ENCODE results near the gene INCA1. TPM values are rescaled to one million over a fixed set of nuclear protein-coding genes. Genes with fewer than 3 reads are reported as not detected.

INCA1 gene
- polyA plus RNA-seq, 3 donors, result 0.47 to 1.6 (median 1.1) TPM

DNA sequence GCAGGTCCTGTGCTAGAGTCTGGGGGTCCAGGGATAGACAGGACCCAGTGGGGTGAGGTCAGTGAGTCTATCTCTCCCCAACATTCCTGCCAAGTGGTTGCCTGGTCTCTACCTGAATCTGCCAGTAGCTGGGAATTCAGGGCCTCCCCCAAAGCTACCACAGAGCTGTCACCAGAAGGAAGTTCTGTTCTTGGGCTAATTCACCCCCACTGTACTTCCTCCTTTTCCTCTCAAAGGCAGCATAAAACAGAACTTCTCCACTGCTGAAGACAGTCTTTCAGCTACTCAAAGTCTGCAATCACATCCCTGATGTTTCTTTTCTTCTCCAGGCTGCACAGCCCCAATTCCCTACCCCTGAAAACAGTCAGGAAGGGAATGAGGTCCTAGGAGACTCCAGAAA lies 18.6 kb downstream of the INCA1 start:
- no peak overlapping the region for H3K27ac ChIP-seq (ENCODE audit: low read depth, low read length)

DNA sequence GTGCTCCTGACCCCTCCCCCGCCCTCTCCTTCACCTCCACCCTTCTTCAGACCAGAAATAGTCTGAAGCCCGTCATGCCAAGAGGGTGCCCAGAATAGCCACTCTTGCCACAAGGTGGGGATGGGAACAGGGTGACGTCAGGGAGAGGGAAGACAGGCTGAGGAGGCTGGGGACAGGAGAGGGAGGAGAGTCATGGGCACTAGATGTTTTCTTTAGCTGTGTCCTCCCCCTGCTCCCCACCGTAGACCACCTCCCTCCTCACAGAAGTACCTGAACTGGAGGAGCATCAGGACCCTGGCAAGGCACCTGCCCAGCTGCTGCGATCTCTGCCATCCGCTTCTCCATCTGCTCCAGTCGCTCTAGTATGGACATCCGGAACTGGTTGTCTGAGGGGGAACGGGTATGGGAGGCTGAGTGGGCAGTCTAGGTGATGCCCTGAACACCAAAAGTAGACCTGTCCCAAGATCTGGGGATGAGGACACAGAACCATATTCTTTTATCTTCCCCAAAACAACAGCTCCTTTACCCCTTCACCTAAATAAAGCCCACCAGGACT lies 23.1 kb downstream of the INCA1 start:
- WGBS, 3 donors, result 86 to 92% (median 91%) methylated on average over 9 of the region's 9 CpGs
- H3K27ac ChIP-seq (ENCODE audit: low read depth, low read length), result no peak overlapping the region

DNA sequence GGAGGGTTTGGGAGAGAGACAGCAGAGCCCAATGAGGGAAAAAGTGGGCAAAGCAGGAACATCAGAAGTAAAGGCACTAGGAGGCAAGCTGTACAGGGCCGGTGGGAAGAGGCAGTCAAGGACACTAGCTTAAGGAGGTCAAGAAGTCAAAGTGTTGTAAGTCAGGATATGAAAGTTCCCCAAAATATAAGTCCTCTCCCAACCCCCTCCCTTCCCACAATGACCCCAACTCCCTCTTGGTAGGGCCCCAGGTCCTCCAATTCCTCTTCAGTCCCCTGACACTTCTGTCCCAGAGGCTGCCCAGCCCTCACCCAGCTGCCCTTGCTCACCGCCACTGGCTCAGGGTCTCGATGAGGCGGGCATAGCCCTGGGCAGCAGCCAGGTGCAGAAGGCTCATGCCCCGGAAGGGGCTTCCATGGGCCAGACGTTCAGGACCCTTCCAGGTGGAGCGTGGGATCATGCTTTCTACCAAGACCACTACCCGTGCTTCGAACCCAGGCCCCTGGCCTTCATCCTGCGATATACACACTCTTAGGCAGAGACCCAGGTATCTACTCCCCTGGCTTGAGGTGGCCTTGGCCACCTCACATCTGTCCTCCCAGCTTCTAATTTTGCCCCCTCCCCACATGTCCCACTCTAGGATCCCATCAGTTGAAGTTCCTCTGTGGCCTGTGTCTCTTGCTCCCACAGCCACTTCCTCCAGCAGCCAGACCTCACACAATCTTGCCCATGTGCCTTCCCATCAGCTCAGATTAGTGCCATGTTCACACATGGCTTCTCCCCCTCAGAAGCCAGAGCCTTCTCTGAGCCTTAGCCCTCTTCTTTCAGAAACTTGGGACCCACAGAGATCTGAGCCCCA lies 23.8 kb downstream of the INCA1 start:
- no peak overlapping the region for H3K27ac ChIP-seq (ENCODE audit: low read depth, low read length)
- 82 to 90% (median 85%) methylated on average over 10 of the region's 10 CpGs for WGBS, 3 donors

DNA sequence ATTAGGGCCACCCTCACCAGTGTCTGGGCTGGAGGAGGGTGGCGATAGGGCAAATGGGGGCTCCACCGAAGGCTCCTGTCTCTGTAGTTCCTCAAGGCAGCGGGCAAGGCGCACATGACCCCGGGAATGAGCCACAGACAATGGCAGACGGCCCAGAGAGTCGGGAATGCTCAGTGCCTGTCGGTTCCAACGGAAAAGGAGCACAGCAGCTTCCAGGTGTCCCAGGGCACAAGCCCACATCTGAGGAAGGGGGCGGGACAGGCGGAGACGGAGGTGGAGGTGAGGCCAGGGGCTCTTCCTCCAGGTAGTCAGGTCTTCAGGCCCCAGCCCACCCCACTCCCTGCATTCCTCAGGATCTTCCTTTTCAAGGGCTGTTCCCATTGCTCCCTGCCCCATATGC lies 24.6 kb downstream of the INCA1 start:
- H3K27ac ChIP-seq (ENCODE audit: low read depth, low read length), result no peak overlapping the region
- 80 to 86% (median 82%) methylated on average over 12 of the region's 12 CpGs for WGBS, 3 donors

DNA sequence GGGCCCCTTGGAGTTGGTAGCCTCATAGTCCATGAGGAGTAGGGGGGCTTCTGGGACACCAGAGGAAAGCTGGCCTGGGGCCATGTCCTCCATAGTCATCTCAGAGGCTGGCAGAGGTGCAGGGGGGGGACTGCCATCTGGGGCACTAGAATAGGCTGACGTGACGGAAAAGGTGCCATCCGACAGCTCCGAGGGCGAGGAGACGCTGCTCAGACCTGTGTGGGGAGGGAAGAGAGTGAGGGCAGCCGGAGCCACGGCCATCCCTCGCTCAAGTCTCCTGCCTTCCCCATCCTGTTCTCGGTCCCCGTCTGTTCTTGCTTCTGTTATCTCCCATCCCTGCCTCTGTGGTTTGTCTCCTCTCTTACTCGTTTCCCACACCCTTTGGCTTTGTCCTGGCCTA lies 25.0 kb downstream of the INCA1 start:
- no peak overlapping the region for H3K27ac ChIP-seq (ENCODE audit: low read depth, low read length)

DNA sequence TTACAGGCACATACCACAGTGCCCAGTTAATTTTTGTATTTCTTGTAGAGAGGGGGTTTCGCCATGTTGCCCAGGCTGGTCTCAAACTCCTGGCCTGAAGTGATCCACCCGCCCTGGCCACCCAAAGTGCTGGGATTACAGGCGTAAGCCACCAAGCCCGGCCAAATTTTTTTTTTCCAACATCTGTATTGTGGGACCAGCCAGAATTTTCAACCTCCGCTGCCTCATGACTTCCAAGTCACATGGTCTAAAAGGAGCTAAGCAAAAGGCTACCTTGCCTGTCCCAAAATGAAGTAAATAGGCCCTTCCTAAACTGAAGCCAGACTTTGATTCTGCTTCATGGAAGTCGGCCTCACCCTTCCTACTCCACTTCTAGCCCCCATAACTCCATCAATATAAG lies 25.5 kb downstream of the INCA1 start:
- no peak overlapping the region for H3K27ac ChIP-seq (ENCODE audit: low read depth, low read length)
- 77 to 89% (median 82%) methylated on average over 6 of the region's 6 CpGs for WGBS, 3 donors

More for the DNA sequence above, 25.0 kb downstream of the INCA1 start:
- 81 to 94% (median 93%) methylated on average over 9 to 12 of the region's 12 CpGs for WGBS, 3 donors

DNA sequence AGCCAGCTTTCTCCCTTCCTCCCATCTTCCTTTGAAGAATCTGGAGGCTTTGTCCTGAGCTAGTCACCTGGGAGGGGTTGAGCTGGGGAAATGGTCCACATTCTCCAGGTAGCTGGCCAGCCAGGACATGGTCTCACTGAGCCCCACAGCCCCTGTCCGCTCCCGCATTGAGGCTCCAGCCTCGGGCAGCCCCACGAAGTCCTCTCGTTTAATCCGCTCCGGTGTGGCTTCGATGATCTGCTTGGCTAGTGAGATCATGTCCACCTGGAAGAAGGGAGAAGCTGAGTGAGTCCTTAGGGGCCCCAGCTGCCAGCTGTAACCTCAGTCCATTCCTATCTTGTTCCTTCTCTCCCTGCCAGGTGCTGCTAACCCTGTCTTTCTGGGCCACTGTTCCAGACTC lies 27.0 kb downstream of the INCA1 start:
- WGBS, 3 donors, result 87 to 97% (median 94%) methylated on average over 8 of the region's 8 CpGs
- H3K27ac ChIP-seq (ENCODE audit: low read depth, low read length), result no peak overlapping the region

DNA sequence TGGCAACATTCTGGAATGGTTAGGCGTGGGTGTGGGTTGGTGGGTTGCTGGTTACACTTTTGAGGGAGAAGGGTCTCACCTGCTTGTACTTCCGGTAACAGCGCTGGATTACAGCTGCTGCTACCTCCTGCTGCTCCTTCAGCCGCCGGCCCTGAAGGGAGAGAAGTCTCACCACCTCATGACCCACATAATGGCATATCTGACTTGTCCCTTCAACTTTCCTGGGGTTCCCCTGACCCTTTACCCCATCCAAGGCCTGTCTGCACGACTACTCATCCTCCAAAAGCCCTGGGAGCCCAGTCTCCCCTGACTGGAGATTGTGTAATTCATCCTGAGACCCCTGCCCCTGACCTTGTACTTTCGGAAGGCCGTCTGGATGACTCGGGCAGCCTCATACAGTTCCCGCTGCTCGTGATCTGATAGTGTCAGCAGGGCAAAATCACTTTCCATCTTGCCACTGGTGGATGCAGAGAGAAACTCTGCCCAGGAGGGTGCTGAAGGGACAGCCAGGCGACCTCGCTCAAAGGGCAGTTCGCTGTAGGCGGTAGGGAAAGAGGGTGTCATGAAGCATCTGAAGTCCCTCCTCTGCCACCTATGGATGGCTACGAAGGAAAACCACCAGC lies 27.7 kb downstream of the INCA1 start:
- WGBS, 3 donors, result 79 to 84% (median 80%) methylated on average over 16 of the region's 16 CpGs
- H3K27ac ChIP-seq (ENCODE audit: low read depth, low read length), result no peak overlapping the region

DNA sequence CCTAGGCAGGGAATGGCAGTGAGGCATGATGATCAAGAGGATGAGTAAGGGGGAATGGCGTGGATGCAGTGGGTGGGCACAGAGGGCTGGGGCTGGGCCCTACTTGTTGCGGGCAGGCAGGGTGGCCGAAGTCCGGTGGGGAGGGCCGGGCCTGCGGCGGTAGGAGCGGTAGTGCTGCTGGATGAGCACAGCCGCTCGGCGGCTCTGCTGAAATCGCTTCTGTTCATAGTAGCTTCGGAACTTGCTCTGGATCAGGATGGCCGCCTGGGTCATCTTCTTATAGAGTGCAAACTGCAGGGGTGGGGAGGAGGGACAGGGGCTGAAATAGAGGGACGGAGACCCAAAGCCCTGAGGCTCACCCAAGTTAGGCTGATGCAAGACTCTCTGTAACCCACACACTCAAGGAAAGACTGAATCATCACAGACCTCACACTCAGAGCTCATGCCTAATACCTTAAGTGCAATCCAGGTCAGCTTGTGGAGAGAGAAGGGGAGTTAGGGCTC lies 28.2 kb downstream of the INCA1 start:
- 69 to 77% (median 71%) methylated on average over 15 of the region's 15 CpGs for WGBS, 3 donors

DNA sequence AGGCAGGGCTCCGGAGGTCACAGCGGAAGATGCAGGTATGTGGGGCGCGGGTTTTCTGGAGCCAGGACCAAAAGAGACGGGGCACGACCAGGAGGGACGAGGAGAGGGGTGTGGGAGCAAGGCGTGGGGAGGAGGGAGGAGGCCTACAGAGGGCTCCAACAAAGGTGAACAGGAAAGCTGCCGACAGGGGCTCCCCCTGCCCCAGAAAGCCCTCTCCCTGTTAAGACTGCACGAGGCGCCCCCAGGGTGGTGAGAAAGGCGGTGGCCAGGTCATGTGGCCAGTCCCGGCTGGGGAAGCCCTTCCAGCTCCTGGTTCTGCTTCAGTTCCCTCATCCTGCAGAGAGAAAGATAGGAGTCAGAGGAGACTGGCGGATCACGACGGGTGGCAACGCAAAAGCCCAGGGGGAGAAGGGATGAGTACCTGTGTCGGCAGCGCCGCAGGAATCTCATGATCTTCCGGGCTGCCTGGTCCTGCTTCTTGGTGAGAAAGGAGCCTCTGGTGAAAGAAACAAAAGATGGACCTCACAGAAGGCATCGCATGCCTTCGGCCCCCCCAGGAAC lies 28.8 kb downstream of the INCA1 start:
- WGBS, 3 donors, result 34 to 37% (median 37%) methylated on average over 22 to 23 of the region's 23 CpGs
- no peak overlapping the region for H3K27ac ChIP-seq (ENCODE audit: low read depth, low read length)

More for the DNA sequence above, 28.2 kb downstream of the INCA1 start:
- H3K27ac ChIP-seq (ENCODE audit: low read depth, low read length), result no peak overlapping the region

DNA sequence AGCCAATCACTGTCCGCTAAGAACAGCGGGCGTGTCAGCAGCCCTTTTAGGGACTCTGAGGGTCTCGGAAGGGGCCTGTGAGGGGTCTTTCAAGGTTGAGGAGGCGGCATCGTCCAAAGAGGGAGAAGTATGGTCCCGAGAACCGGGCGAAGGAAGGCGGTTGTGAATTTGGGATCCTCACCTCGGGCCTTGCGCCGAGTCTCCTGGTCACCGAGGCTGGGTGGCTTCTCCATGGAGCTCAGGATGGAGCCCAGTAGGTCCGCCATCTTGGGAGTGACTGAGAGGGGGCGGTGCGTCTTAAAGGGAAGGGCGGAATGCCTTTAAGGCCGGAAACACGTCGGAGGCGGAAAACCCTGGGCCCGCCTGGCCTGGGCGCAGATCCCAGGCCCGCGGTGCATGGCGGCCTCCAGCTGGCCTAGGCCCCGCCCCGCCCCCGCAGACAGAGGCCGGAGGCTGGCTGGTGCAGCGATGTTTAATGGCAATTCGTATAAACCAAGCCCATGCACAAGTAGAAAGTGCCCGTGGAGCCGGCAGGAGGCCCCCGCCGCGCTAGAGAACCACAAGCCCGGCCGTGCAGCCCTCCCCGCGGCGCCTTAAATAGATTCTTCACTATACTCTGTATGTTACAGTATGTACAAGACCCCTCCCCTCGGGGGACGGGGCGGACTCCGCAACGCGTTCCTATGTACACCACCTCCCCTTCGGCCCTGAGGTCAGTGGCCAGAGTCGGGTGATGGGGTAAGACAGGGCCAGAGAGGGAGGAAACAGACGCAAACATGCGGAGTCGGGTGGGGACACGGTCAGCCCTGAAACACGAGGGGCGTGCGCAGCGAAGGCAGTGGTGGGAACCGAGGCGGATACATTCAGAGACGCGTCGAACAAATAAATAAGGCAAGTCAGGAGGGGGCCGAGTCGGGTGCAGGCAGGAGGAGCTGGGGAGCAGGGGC lies 29.5 kb downstream of the INCA1 start, which contains the start of gene SPAG7:
Gene SPAG7, minus strand, starts transcription at position 279 of the 947 bp plus-strand sequence. Its CDS starts 13 bp downstream, at position 266.
- WGBS, 3 donors, result 0 to 1% (median 1%) methylated on average over 66 of the region's 66 CpGs
- H3K27ac ChIP-seq (ENCODE audit: low read depth, low read length), result no peak within 1 kb of the TSS

DNA sequence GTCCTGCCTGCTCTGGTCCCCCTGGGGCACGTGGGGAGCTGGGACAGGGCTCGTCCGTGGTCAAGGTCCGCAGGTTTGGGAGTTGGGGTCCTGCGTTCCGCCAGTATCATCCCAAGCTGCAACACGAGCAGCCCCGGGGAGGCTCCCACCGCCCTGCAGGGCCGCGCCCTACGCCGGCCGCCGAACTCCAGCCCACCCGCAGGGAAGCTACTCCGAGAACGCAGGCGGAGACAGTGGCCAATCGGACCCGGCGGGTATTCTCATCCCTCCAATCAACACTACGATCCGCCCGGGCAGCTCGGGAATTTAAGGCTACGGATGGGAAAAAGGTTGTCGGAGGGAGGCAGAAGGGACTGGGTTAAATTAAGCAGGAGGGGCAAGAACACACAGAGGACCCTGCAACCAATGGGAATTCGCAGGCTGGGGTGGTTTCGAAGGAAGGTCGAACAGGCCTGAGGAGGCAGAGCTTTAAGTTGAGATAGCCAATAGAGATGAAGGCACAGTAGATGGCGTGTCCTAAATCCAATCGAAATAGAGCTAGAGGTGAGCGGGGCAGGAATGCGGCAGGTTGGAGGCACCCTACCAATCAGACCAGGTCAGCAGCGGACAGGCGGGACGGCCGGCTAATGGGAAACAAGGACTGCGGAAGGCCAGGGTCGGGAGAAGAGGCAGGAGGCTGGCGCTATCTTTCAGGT lies 30.3 kb downstream of the INCA1 start:
- H3K27ac ChIP-seq (ENCODE audit: low read depth, low read length), result no peak overlapping the region
- WGBS, 3 donors, result 0% methylated on average over 42 of the region's 42 CpGs

DNA sequence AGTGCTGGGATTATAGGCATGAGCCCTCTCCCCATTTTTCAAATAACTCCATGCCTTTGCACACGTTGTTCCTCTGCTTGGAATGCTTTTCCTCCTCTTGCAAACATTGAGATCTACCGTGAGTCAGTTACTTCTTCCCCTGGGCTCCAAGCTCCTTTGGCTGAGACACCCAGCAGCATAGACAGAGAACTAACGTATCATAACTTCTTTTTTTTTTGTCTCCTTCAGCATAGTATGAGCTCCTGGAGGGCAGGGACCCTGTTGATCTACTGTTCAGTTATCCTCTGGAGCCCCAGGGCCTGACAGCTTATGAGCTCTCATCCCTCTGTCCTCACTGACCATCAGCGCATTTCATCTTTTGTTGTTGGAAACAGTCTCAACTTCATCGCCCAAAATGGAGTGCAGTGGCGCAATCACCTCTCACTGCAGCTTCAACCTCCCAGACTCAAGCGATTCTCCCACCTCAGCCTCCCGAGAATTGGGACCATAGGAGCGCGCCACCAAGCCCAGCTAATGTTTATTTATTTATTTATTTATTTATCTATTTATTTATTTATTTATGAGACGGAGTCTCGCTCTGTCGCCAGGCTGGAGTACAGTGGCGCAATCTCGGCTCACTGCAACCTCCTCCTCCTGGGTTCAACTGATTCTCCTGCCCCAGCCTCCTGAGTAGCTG lies 31.9 kb downstream of the INCA1 start:
- no peak overlapping the region for H3K27ac ChIP-seq (ENCODE audit: low read depth, low read length)
- WGBS, 3 donors, result 95 to 96% (median 95%) methylated on average over 15 of the region's 15 CpGs

DNA sequence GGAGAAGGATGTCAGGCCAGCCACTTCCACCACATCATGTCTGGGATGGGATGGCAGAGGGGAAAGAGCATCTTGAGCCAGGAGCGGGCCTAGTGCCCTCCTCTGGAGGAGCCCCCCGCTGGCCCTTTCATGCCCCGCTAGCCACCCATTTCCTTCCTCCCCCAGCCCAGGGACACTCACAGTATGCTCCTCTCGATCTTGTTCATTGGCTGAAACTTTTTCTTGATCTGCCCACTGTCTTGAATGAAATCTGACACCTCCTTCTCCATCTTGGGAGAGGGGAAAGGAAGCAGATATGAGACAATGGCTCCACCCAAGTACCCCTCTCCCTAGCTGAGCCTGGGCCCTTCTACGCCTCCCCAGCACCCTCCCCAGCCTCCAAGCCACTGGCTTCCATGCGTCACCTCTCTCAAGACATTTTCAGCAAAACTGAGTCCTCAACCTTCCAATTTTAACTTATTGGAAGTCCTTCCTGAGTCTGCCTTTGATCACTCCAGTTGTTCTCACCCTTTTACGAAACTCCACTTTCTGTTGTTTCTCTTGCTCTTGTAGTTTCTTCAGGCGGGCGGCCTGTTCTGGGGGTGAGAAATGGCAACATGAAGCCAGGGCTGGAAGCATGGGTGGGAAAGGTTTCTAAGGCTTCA lies 36.9 kb downstream of the INCA1 start:
- H3K27ac ChIP-seq (ENCODE audit: low read depth, low read length), result no peak overlapping the region
- WGBS, 3 donors, result 84 to 90% (median 84%) methylated on average over 9 of the region's 9 CpGs

DNA sequence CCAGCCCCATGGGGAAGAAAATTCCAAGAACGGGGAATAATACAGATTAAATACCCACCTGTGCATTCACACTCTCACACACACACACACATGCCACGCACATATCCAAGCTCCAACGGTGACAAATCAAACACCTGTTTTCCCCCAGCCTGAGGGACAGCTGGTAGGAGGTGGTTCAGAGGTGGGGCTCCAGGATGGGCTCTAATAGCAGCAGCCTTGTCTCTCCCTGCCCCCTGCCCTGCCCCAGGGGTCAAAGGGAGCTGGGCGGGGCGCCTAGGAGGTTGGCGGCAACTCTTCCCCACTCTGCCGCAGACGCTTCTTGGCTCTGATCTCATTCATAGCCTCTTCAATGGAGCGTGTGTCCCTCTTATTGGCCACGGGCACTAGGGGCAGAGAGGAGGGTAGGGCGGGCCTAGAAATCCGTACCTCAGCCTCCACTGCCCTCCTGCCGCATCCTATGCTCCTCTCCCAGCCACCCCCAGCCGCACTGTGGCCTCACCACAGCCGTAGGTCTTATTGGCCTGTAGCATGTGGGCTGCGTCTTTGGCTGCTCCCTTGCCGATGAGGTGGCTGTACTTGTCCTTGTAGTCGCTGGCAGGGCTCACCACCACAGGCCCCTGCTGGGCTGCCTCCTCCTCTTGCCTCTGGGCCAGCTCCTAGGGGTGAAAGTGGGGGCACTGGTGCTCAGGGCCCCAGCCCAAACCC lies 37.9 kb downstream of the INCA1 start:
- 84 to 91% (median 88%) methylated on average over 17 to 18 of the region's 18 CpGs for WGBS, 3 donors

DNA sequence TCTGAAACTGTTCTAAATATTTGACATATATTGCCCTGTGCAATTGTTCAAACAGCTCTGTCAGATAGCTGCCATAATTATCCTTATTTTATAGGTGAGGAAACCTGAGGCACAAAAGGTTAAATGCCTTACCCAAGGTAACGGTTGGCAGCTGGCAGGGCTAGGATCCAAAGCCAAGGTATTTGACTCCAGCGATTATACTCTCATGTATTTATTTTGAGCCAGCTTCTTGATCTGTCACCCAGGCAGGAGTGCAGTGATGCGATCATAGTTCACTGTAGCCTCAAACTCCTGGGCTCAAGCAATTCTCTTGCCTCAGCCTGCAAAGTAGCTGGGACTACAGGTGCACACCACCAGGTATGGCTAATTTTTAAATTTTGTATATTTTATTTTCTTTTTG lies 39.2 kb downstream of the INCA1 start:
- 47 to 88% (median 87%) methylated on average over 3 of the region's 3 CpGs for WGBS, 3 donors
- no peak overlapping the region for H3K27ac ChIP-seq (ENCODE audit: low read depth, low read length)

More for the DNA sequence above, 37.9 kb downstream of the INCA1 start:
- H3K27ac ChIP-seq (ENCODE audit: low read depth, low read length), result no peak overlapping the region

Measured in adipose tissue (tissue), 3 donors.